ENCODE measurements around the gene LMTK3.

DNA sequence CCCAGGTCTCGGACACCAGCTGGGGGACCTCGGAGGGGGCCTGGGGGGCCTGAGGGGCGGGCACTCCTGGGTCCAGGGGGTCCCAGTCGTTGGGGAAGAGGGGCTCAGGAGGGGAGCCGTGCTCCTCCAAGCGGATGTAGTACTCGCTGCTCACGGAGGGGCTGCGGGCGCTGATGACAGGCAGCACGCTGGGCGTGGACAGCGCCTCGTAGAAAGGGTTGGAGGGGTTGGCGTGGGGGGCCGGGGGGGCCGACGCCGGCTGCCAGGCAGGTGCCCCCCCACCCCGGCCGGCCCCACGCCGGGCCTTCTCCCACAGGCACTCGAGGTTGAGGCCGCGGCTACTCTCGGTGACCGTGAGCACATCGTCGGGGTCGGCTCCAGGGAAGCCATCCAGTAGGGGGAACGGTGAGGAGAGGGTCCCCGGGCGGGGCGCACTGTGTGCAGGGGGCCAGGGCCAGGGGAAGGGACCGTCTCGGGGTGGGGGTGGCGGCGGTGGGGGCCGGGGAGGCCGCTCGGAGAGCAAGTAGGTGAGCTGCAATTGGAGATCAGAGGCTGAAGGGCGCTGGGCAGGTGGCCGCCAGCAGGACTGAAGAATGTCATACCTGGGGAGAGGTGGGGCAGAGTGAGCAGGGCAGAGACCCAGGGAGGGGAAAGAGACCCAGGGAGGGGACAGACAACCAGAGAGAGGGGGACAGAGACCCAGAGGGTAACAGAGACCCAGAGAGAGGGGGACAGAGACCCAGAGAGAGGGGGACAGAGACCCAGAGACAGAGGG is 12.1 kb downstream of the LMTK3 start:
- TF ChIP-seq, protein P1, sequence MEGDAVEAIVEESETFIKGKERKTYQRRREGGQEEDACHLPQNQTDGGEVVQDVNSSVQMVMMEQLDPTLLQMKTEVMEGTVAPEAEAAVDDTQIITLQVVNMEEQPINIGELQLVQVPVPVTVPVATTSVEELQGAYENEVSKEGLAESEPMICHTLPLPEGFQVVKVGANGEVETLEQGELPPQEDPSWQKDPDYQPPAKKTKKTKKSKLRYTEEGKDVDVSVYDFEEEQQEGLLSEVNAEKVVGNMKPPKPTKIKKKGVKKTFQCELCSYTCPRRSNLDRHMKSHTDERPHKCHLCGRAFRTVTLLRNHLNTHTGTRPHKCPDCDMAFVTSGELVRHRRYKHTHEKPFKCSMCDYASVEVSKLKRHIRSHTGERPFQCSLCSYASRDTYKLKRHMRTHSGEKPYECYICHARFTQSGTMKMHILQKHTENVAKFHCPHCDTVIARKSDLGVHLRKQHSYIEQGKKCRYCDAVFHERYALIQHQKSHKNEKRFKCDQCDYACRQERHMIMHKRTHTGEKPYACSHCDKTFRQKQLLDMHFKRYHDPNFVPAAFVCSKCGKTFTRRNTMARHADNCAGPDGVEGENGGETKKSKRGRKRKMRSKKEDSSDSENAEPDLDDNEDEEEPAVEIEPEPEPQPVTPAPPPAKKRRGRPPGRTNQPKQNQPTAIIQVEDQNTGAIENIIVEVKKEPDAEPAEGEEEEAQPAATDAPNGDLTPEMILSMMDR (IDR thresholded peaks at IDR 0.05; ENCODE audit: low read depth, low read length, poor library complexity, severe bottlenecking) = no peak
- no peak for TF ChIP-seq EZH2phosphoT487 (IDR thresholded peaks at IDR 0.05; ENCODE audit: borderline replicate concordance, low read length)
